Lung (tissue), 12 donors: ENCODE data around the gene ZNF787. TPM values are rescaled to one million over a fixed set of nuclear protein-coding genes. Genes with fewer than 3 reads are reported as not detected.

ENCODE experiments used
- ATAC-seq: fragments of 200-7000 bp; cut with Tn5 transposase; one replicate; pipeline ENCODE4 v1.9.1; 2020; ENCODE audit warnings: moderate number of reproducible peaks; ENCODE audit not compliant: insufficient read depth, low FRiP score
- DNase-seq, 3 donors: peaks; one replicate each; pipeline ENCODE4 v3.0.0-alpha.2; 2013 to 2017
- H3K27ac ChIP-seq, 2 donors: one replicate each; pipeline ENCODE4 v1.5.1; 2013; ENCODE audit warnings: mild to moderate bottlenecking in 2 of 2, moderate library complexity in 2 of 2, control low read depth in 1 of 2, inconsistent platforms in 1 of 2, low read depth in 1 of 2, low read length in 1 of 2
- H3K27me3 ChIP-seq, 3 donors: one replicate each; pipeline ENCODE4 v1.5.1; 2013; ENCODE audit warnings: low read length in 2 of 3; ENCODE audit not compliant: control insufficient read depth in 3 of 3, insufficient read depth in 3 of 3
- H3K36me3 ChIP-seq, 4 donors: one replicate each; pipeline ENCODE4 v1.5.1; 2013; ENCODE audit warnings: low read length in 4 of 4, mild to moderate bottlenecking in 1 of 4, moderate library complexity in 1 of 4; ENCODE audit not compliant: control insufficient read depth in 4 of 4, insufficient read depth in 4 of 4
- H3K4me1 ChIP-seq, 5 donors: one replicate each; pipeline ENCODE4 v1.5.1; 2013; ENCODE audit warnings: low read length in 5 of 5, mild to moderate bottlenecking in 2 of 5, moderate library complexity in 1 of 5; ENCODE audit not compliant: control insufficient read depth in 5 of 5, insufficient read depth in 5 of 5
- H3K4me3 ChIP-seq: one replicate; pipeline ENCODE4 v1.5.1; 2013; ENCODE audit warnings: mild to moderate bottlenecking, control low read depth, moderate library complexity
- H3K9ac ChIP-seq, 2 donors: one replicate each; pipeline ENCODE4 v1.5.1; 2013; ENCODE audit warnings: low read length in 2 of 2, control low read depth in 1 of 2; ENCODE audit not compliant: insufficient read depth in 1 of 2
- H3K9me3 ChIP-seq, 4 donors: one replicate each; pipeline ENCODE4 v1.5.1; 2013; ENCODE audit warnings: low read length in 3 of 4, mild to moderate bottlenecking in 1 of 4, moderate library complexity in 1 of 4; ENCODE audit not compliant: control insufficient read depth in 4 of 4, insufficient read depth in 3 of 4
- WGBS, 2 donors: extraction: QIAGEN DNeasy Blood & Tissue Kit; methylation state at CpG; one replicate each; pipeline ENCODE4 v1.1.7; 2013; 5-methylcytosine and 5-hydroxymethylcytosine counted together
- polyA plus RNA-seq, 2 donors: library from polyadenylated mRNA; stranded (reverse); fragments of 200-250 nt; gene quantifications; one replicate each; pipeline ENCODE4 v1.2.1, GENCODE V29; 2013
- total RNA-seq, 2 donors: library from RNA; depleted of rRNA in 1 of 2; stranded (reverse); fragments of >200 nt in 1 of 2; gene quantifications; one replicate each; pipeline ENCODE4 v1.2.1, GENCODE V29; 2014 to 2021
- TF ChIP-seq, protein P1 (sequence below): IDR thresholded peaks from 2 replicates; pipeline ENCODE4 v1.5.1; 2012; ENCODE audit warnings: mild to moderate bottlenecking; ENCODE audit errors: control extremely low read depth, extremely low read depth
- donor health status: control.
- donor health status: control.
- donor health status: Bipolar disorder and iron deficiency.
- donor health status: healthy.
- donor health status: DM: yes; HTN: yes; CAD: no.

ZNF787 gene
- total and polyA plus RNA-seq, 4 donors: 27.5 to 44.7 (median 32.2) TPM

- peaks cover 0 to 8% (median 0%) of the 10 kb centered on the region in 5 donors for H3K4me1 ChIP-seq
- no peaks in the 10 kb centered on the region for H3K27me3 ChIP-seq
- 90 to 95% methylated on average over 14 of the region's 14 CpGs for WGBS, 2 donors
- ATAC-seq (no peak), DNase-seq (no peak)
- peaks cover 0 to 6% (median 2%) of the 10 kb centered on the region in 4 donors for H3K9me3 ChIP-seq
- H3K27ac ChIP-seq: no peak overlapping the region
- peaks cover 7 to 38% (median 12%) of the 10 kb centered on the region in 4 donors for H3K36me3 ChIP-seq
- no peak overlapping the region for H3K9ac ChIP-seq
- H3K4me3 ChIP-seq: no peak overlapping the region
- TF ChIP-seq, protein P1, sequence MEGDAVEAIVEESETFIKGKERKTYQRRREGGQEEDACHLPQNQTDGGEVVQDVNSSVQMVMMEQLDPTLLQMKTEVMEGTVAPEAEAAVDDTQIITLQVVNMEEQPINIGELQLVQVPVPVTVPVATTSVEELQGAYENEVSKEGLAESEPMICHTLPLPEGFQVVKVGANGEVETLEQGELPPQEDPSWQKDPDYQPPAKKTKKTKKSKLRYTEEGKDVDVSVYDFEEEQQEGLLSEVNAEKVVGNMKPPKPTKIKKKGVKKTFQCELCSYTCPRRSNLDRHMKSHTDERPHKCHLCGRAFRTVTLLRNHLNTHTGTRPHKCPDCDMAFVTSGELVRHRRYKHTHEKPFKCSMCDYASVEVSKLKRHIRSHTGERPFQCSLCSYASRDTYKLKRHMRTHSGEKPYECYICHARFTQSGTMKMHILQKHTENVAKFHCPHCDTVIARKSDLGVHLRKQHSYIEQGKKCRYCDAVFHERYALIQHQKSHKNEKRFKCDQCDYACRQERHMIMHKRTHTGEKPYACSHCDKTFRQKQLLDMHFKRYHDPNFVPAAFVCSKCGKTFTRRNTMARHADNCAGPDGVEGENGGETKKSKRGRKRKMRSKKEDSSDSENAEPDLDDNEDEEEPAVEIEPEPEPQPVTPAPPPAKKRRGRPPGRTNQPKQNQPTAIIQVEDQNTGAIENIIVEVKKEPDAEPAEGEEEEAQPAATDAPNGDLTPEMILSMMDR: no peak
Observed at GRCh38 chr19:56089344-56089743, 31.8 kb downstream of the ZNF787 start.

DNA sequence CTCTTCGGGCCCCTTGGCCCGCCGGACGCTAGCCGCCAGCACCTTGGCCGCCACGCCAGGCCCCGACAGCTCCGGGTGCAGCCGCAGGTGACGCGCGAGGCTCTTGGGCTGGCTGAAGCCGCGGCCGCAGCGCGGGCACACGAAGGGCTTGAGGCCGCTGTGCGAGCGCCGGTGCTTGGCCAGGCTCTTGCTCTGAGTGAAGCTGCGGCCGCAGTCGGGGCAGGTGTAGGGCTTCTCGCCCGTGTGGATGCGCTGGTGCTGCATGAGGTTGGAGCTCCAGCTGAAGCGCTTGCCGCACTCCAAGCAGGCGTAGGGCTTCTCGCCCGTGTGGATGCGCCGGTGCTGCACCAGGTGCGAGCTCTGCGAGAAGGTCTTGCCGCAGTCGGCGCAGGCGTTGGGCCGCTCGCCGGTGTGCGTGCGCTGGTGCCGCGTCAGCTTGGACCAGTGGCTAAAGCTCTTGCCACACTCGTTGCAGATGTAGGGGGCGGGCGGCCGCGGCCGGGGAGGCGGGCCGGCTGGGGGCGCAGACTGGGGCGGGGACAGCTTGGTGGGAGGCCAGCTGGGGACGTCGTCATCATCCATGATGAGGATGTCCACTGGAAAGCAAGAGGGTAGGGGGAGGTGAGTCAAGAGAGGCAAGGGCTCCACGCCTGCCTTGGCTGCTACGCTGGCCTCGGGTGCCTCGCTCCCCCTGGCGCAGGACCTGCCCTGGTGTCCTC lies 32.4 kb downstream of the ZNF787 start:
- Histone ChIP-seq H3K27me3 (no peaks in the 10 kb centered on the region), H3K4me1 (peaks cover 0 to 8% (median 0%) of the 10 kb centered on the region in 5 donors), H3K36me3 (peaks cover 7 to 38% (median 12%) of the 10 kb centered on the region in 4 donors), H3K4me3 (no peak overlapping the region), H3K27ac (no peak overlapping the region), H3K9ac (no peak overlapping the region), H3K9me3 (peaks cover 0 to 6% (median 2%) of the 10 kb centered on the region in 4 donors)
- TF ChIP-seq, protein P1: no peak
- 96 to 97% methylated on average over 66 of the region's 66 CpGs for WGBS, 2 donors
- DNase-seq: no peak
- no peak for ATAC-seq

GRCh38 chr19:56087647-56088496 lies 33.2 kb downstream of the ZNF787 start:
- Histone ChIP-seq H3K27ac (no peak overlapping the region), H3K9me3 (peaks cover 0 to 3% (median 0%) of the 10 kb centered on the region in 4 donors), H3K36me3 (peaks cover 2 to 34% (median 6%) of the 10 kb centered on the region in 4 donors), H3K27me3 (no peaks in the 10 kb centered on the region), H3K4me3 (no peak overlapping the region), H3K4me1 (peaks cover 0 to 8% (median 0%) of the 10 kb centered on the region in 5 donors), H3K9ac (no peak overlapping the region)
- WGBS, 2 donors: 88 to 90% methylated on average over 82 to 104 of the region's 104 CpGs
- ATAC-seq: no peak
- DNase-seq: no peak
- TF ChIP-seq, protein P1: no peak
